OCI-LY3 (cell line): ENCODE data around the gene LRRC34.

ENCODE experiments used
- CTCF ChIP-seq: fragments of 200-600, 300-600 bp; sonication (generic); IDR thresholded peaks from 2 replicates; pipeline ENCODE4 v1.5.1; 2014; ENCODE audit warnings: antibody characterized with exemption, low read length, low read depth
- EZH2phosphoT487 ChIP-seq: fragments of 200-600 bp; shearing (Covaris generic); IDR thresholded peaks from 2 replicates; pipeline ENCODE4 v1.6.1; 2018; ENCODE audit warnings: antibody characterized with exemption, mixed run types, low read depth

DNA sequence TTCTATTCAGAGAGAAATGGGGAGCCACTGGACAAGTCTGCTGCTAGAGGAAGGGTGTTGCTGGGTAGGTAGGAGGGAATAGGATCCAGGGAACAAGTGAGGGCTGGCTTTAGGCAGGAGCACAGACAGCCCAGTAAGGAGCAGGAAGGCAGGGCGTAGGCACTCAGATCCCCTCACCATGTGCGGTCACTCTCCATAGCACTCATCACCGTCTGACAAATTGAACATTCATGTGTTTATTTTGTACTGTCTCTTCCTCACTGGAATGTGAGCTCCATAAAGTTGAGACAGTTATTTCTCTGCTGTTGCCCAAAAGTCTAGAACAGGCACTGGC, 24.2 kb upstream of the LRRC34 start:
- TF ChIP-seq CTCF, result no peak
- no peak for TF ChIP-seq EZH2phosphoT487
